GM18499 (cell line): ENCODE measurements around the gene TMEM252.

Experiments used
- ATAC-seq: cut with Tn5 transposase; IDR thresholded peaks from one replicate; pipeline ENCODE4 v1.9.1; 2021; ENCODE audit warnings: moderate number of reproducible peaks; ENCODE audit not compliant: insufficient read depth, unreplicated experiment

The TMEM252 gene

GRCh38 chr9:68502279-68502678 lies 38.4 kb downstream of the TMEM252 start:
- ATAC-seq: no peak

- ATAC-seq: no peak
Measured at GRCh38 chr9:68500457-68501381, 40.0 kb downstream of the TMEM252 start.

- no peak for ATAC-seq
Measured at GRCh38 chr9:68498816-68499215, 41.9 kb downstream of the TMEM252 start.

- no peak for ATAC-seq
Measured at GRCh38 chr9:68497629-68498028, 43.1 kb downstream of the TMEM252 start.

- ATAC-seq: no peak
Measured at GRCh38 chr9:68496356-68496755, 44.3 kb downstream of the TMEM252 start.

GRCh38 chr9:68495247-68495646 lies 45.4 kb downstream of the TMEM252 start:
- ATAC-seq: no peak

GRCh38 chr9:68493958-68494577 lies 46.6 kb downstream of the TMEM252 start:
- ATAC-seq: no peak

GRCh38 chr9:68493541-68493940 lies 47.1 kb downstream of the TMEM252 start:
- ATAC-seq: no peak

- ATAC-seq: no peak
Measured at GRCh38 chr9:68492806-68493205, 47.9 kb downstream of the TMEM252 start.

- ATAC-seq: no peak
Measured at GRCh38 chr9:68489646-68490045, 51.0 kb downstream of the TMEM252 start.

- no peak for ATAC-seq
Measured at GRCh38 chr9:68488126-68488525, 52.6 kb downstream of the TMEM252 start.
